Neural cell (in vitro differentiated cells): ENCODE measurements around the gene NCS1.

ENCODE experiments used
- CTCF ChIP-seq: fragments of 450-650 bp; IDR thresholded peaks from 2 replicates; pipeline ENCODE4 v1.5.1; 2014; ENCODE audit warnings: antibody characterized with exemption, mild to moderate bottlenecking, moderate library complexity; ENCODE audit not compliant: poor library complexity, severe bottlenecking
- EZH2 ChIP-seq: fragments of 200-600, 300-800 bp; shearing (Covaris generic), sonication (generic); IDR thresholded peaks from 2 replicates; pipeline ENCODE4 v1.6.1; 2014; ENCODE audit warnings: antibody characterized with exemption, low read length, borderline replicate concordance, mild to moderate bottlenecking; ENCODE audit not compliant: insufficient read depth, poor library complexity, severe bottlenecking
- MXI1 ChIP-seq: fragments of 450-650 bp; conservative IDR thresholded peaks from 2 replicates; pipeline ENCODE4 v1.6.1; 2014; ENCODE audit warnings: antibody characterized with exemption, mild to moderate bottlenecking; ENCODE audit not compliant: poor library complexity, severe bottlenecking
- POLR2AphosphoS5 ChIP-seq: IDR thresholded peaks from 2 replicates; pipeline ENCODE4 v1.6.1; 2012
- RAD21 ChIP-seq: fragments of 450-650 bp; conservative IDR thresholded peaks from 2 replicates; pipeline ENCODE4 v1.6.1; 2014; ENCODE audit warnings: antibody characterized with exemption, mild to moderate bottlenecking, moderate library complexity
- REST ChIP-seq: IDR thresholded peaks from 2 replicates; pipeline ENCODE4 v1.6.1; 2012; ENCODE audit warnings: borderline replicate concordance
- TAF1 ChIP-seq: IDR thresholded peaks from 2 replicates; pipeline ENCODE4 v1.6.1; 2012; ENCODE audit warnings: low read depth

GRCh38 chr9:130204959-130205358, 32.8 kb downstream of the NCS1 start:
- TF ChIP-seq EZH2 (no peak), CTCF (no peak), POLR2AphosphoS5 (no peak), TAF1 (no peak), REST (no peak), MXI1 (no peak), RAD21 (no peak)
